GM20000 (cell line): Measurements from ENCODE around the gene SHCBP1L.

ENCODE experiments used
- DNase-seq: peaks from one replicate; pipeline ENCODE4 v3.0.0; 2012; ENCODE audit warnings: low spot score
- CTCF ChIP-seq: IDR thresholded peaks from 2 replicates; pipeline ENCODE4 v1.5.1; 2012; ENCODE audit warnings: mild to moderate bottlenecking, control low read depth; ENCODE audit errors: extremely low read depth, missing control alignments

Gene SHCBP1L

GRCh38 chr1:182952677-182953444 lies at the start of gene SHCBP1L:
Gene SHCBP1L (minus strand): TSS chr1:182953166. CDS start chr1:182953133, 33 bp downstream.
- no peak for DNase-seq
- no peak for TF ChIP-seq CTCF

GRCh38 chr1:183002267-183002666 lies 49.3 kb upstream of the SHCBP1L start:
- DNase-seq: no peak
- TF ChIP-seq CTCF: no peak

- TF ChIP-seq CTCF: no peak
- DNase-seq: no peak
Observed at GRCh38 chr1:183000167-183000962, 47.4 kb upstream of the SHCBP1L start.

- DNase-seq: no peak
- no peak for TF ChIP-seq CTCF
Observed at GRCh38 chr1:182998482-182998881, 45.5 kb upstream of the SHCBP1L start.

DNA sequence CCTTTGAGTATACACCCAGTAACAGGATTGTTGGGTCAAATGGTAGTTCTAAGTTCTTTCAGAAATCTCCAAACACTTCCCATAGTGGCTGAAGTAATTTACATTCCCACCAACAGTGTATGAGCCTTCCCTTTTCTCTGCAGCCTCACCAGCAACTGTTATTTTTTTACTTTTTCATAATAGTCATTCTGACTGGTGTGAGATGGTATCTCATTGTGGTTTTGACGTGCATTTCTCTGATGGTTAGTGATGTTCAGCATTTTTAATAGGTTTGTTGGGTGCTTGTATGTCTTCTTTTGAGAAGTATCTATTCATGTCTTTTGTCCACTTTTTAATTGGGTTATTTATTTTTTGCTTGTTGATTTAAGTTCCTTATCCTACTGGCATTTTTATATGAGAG lies 43.9 kb upstream of the SHCBP1L start:
- no peak for DNase-seq
- TF ChIP-seq CTCF: no peak

DNA sequence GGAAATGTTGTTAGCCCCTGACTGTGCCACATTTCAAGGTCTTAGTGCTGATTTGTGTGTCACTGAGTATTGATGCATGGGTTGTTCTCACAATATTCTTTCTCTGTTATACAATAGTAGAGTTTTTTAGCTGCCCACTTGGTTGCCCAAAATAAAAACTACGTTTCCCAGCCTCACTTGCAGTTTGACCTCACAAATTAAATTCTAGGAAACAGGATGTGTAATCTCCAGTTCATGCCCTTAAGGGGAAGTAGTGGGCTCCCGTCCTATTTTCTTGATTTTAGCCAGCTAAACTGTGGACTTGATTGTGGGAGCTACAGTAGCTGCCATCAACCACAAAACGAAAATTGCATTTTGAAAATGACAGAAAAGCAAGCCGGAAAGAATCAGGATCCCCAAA lies 42.9 kb upstream of the SHCBP1L start:
- no peak for TF ChIP-seq CTCF
- no peak for DNase-seq

DNA sequence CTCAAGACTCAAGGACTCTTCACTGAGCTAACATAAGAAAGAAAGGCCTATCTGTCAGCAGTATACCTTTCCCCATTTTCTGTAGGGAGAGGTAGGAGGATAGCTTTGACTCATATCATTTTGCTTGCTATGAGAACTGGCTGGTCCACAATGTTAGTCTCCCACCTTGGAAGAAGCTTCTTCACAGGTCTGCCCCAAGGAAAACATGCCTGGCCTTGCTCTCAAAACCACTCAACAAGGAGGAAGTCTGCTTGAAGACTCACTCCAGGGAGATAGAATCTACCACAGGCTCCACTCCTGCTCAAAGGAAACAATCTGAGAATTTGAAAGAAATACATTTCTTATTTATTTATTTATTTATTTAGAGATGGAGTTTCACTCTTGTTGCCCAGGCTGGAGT lies 40.8 kb upstream of the SHCBP1L start:
- TF ChIP-seq CTCF: no peak
- no peak for DNase-seq
